Urinary bladder (tissue), 4 donors: ENCODE measurements around the gene CRNKL1. TPM values are rescaled to one million over a fixed set of nuclear protein-coding genes. Genes with fewer than 3 reads are reported as not detected.
"Not testable (repeated sequence)": the region's sequence is repeated elsewhere in the genome, so short reads cannot be mapped to it uniquely, and the experiment has no call there.

ENCODE experiments used
- DNase-seq: peaks from one replicate; pipeline ENCODE4 v3.0.0-alpha.2; 2015; ENCODE audit errors: extremely low spot score
- H3K27ac ChIP-seq: one replicate; pipeline ENCODE4 v1.5.1; 2013; ENCODE audit warnings: low read depth, mild to moderate bottlenecking, moderate library complexity
- H3K36me3 ChIP-seq: one replicate; pipeline ENCODE4 v1.6.1; 2013; ENCODE audit warnings: mild to moderate bottlenecking, moderate library complexity; ENCODE audit not compliant: insufficient read depth
- H3K4me1 ChIP-seq: one replicate; pipeline ENCODE4 v1.6.1; 2013; ENCODE audit warnings: mild to moderate bottlenecking, moderate library complexity; ENCODE audit not compliant: insufficient read depth
- H3K4me3 ChIP-seq: one replicate; pipeline ENCODE4 v1.5.1; 2013; ENCODE audit warnings: low read depth, low read length
- WGBS: extraction: QIAGEN DNeasy Blood & Tissue Kit; methylation state at CpG from one replicate; pipeline ENCODE4 v1.1.7; 2013; 5-methylcytosine and 5-hydroxymethylcytosine counted together
- polyA plus RNA-seq: library from polyadenylated mRNA; stranded (reverse); fragments of 200-250 nt; gene quantifications from one replicate; pipeline ENCODE4 v1.2.3, GENCODE V29; 2013
- total RNA-seq: library from RNA; depleted of rRNA; stranded (reverse); fragments of >200 nt; gene quantifications from one replicate; pipeline ENCODE4 v1.2.3, GENCODE V29; 2014
- donor health status: healthy with polysubstance abuse.
- donor health status: healthy.

CRNKL1 gene
- total and polyA plus RNA-seq, 2 donors, result 11.9 to 47.9 TPM

DNA sequence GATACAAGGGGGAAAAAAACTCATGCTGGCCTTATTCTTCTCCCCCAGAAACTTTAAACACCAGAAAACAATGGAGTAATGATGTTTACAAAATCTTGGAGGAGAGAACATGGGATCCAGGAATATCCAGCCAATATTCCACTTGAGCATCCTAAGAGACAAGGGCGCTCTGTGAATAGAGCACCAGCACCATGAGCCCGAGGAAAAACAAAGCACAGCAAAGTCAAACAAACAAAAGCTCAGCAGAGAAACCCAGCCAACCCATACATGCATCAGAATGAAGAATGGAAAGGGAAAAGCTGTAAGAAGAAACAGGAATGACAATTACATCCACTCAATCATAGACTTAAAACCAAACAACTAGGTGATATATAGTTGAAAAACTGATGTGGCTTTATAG lies 39.7 kb downstream of the CRNKL1 start:
- 74% methylated on average over 2 of the region's 2 CpGs for WGBS
- peaks cover 2% of the 10 kb centered on the region for H3K4me1 ChIP-seq
- H3K27ac ChIP-seq, result no peak overlapping the region
- no peaks in the 10 kb centered on the region for H3K36me3 ChIP-seq
- no peak for DNase-seq
- H3K4me3 ChIP-seq, result no peak overlapping the region

DNA sequence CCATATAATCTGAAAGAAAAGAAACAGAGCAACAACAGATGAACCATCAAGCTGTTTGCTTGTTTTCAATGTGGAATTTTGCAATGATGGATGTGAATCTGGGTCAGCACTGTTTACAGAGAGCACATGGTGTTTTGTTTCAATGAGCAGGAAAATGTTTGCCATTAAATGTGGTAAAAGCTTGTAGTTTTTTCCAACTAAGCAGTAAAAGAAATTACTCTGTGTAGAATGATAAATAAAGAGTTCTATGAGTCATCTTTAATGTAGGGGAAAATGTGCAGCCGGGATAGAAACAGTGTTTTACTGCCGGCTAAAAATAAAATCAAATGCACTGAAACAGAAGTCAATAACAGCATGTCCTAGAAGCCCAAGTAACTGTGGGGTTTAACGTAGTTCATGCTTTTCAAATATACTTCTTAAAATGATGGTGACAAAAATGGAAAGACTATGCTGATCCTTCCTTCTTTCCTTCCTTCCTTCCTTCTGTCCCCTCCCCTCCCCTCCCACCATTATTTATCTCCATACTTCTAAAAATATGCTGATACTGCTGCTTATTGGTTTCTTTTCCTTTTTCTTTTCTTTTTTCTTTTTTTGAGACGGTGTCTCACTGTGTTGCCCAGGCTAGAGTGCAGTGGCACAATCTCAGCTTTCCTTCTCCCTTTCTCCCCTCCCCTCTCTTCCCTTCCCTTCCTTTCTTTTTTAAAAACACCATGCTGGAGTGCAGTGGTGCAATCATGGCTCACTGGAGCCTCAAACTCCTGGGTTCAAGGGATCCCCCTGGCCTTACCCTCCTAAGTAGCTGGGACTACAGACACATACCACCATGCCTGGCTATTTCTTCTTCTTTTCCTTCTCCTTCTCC lies 41.4 kb downstream of the CRNKL1 start:
- no peak overlapping the region for H3K4me3 ChIP-seq
- H3K36me3 ChIP-seq, result no peaks in the 10 kb centered on the region
- DNase-seq, result peak; percentile 49
- peaks cover 2% of the 10 kb centered on the region for H3K4me1 ChIP-seq
- WGBS, result 13% methylated on average over 4 of the region's 4 CpGs
- peak overlapping the region; percentile 67 for H3K27ac ChIP-seq

DNA sequence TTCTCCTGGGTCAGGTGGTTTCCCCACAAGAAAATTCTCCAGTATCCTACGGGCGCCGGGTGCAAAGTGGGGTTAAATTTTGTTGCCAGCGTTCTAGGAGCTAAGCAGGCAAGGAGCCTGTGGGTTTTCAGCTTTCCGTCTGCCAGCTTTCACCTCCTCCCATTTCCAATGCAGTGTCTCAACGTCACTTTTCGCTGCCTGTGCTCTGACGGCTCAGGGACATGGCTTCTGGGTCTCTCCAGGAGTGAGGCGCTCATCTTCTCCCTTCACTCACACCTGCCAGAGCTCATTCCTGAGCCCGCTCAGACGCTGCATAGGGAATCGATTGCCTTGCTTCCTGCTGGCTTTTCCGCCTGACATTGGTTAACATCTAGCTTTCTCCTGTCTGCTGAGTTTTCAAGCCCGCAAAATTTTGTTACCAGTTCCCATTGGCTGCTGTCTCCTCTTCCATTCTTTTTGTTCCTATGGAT lies 42.4 kb downstream of the CRNKL1 start:
- Histone ChIP-seq H3K4me3 (no peak overlapping the region), H3K36me3 (no peaks in the 10 kb centered on the region), H3K27ac (no peak overlapping the region), H3K4me1 (peaks cover 2% of the 10 kb centered on the region)
- WGBS, result 58% methylated on average over 14 of the region's 14 CpGs
- no peak for DNase-seq

DNA sequence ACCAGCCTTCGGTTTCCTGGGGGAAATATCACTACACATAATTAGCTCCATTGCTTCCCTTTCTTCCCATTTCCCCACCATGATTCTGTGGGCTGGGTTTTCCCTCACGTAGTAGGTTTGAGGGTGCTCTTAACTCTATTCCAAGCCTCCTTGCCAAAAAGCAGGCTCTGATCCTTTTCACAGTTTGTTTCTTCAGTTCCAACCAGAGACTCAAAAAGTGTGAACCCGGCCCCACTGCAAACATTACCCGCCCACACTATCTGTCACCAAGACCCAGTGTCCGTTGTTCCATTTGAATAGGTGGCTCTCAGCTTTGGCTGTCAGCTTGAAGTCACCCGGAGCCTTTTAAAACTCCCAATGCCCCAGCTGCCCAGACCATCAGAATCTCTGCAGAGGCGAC lies 46.9 kb downstream of the CRNKL1 start:
- WGBS, result 80% methylated on average over 7 of the region's 7 CpGs
- Histone ChIP-seq H3K36me3 (no peaks in the 10 kb centered on the region), H3K4me1 (peaks cover 2% of the 10 kb centered on the region), H3K4me3 (no peak overlapping the region), H3K27ac (no peak overlapping the region)
- DNase-seq, result no peak

DNA sequence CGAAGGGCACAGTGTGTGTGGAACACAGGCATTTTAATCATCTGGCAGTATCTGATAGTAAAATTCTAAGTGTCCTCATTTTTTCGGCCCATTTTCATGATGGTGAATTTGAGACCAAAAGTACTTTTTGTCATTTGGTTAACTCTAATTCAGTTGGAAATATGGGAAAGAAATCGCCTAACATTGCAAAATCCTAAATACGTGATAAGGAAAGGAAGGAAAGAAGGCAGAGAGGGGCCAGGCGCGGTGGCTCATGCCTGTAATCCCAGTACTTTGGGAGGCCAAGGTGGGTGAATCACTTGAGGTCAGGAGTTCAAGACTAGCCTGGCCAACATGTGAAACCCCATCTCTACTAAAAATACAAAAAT lies 48.3 kb downstream of the CRNKL1 start:
- WGBS, result 74% methylated on average over 6 of the region's 6 CpGs
- H3K4me3 ChIP-seq, DNase-seq, H3K4me1 ChIP-seq, H3K27ac ChIP-seq, H3K36me3 ChIP-seq: not testable (repeated sequence)

DNA sequence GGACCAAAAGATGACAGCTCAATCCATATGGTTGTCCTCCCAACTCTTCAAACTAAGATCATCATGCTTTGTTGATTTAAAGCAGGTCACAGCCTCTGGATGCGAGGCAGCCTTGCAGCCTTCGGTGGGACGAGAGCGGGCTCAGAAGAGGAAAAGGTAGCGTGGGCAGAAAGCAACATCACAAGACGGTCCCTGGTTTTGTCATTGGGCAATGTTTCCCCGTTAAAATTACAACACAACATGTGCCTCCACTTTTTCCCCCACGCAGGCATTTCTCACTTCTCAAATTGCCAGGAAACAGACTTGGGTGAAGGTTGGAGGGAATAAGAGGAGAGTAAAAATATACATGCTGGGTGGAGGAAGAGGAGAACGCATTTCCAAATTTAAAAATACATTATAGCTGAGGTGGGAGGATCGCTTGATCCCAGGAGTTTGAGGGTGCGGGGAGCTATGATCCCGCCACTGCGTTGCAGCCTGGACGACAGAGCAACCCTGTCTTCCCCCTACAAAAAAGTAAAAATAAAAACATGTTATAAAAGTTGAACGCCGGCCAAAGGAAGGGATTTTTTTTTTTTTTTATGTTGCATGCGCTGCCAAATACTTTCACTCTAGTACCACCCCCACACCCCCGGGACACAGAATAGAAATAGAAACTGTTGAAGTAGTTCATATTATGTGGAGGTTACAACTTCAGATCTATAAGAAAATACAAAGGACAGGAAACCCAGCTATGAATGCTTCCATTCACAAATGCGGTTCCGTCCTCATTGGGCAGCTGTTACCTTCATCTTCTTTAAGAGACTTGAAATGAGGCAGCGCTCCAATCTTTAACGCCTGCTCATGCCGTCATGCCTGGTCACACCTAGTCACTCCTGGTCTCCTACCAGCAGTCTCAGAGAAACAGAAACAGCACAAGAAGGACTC lies 49.0 kb downstream of the CRNKL1 start:
- Histone ChIP-seq H3K36me3 (no peaks in the 10 kb centered on the region), H3K4me3 (no peak overlapping the region), H3K27ac (no peak overlapping the region), H3K4me1 (no peaks in the 10 kb centered on the region)
- DNase-seq, result peak; percentile 32
- 31% methylated on average over 23 of the region's 23 CpGs for WGBS

DNA sequence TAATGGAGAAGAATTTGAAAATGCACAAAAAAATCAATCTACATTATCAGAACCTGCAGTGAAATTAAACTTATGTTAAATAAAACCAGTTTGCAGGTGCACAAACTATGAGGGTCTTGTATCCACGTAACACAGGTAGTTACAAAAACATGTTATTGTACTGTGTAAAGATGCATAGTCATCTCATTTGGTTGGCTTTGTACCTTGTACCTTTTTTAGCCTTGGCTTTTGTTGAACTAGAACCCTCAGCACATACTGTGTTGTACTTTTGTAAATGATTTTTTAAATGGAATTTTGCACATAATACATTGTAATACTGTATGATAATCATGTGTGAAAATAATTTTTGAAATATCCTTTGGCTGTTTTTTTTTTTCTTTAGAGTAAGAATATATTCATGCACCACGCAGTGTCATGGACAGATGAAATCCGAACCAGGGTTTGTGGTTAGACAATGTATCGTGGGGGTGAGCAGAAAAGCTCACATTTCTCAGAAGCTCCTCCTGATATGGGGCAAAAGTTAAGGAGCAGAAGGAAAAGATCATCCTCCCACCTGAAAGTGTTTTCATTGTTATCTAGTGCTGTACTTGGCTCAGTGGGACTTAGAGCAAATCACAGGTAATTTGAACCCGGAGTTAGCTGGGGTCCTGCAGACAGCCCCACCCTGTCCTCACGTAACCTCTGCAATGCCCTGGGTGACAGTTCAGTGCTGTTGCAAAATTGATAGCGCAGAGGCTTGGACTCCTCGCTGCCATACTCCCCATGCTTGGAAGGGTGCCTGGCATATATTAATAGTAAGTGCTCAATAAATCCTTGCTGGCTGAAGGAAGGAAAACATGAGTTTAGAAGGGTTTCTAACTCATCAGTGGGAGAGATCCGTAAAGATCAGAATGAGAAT lies 49.9 kb downstream of the CRNKL1 start:
- H3K4me1 ChIP-seq, result no peaks in the 10 kb centered on the region
- WGBS, result 63% methylated on average over 9 of the region's 9 CpGs
- H3K27ac ChIP-seq, result no peak overlapping the region
- DNase-seq, result no peak
- H3K4me3 ChIP-seq, result no peak overlapping the region
- H3K36me3 ChIP-seq, result no peaks in the 10 kb centered on the region

DNA sequence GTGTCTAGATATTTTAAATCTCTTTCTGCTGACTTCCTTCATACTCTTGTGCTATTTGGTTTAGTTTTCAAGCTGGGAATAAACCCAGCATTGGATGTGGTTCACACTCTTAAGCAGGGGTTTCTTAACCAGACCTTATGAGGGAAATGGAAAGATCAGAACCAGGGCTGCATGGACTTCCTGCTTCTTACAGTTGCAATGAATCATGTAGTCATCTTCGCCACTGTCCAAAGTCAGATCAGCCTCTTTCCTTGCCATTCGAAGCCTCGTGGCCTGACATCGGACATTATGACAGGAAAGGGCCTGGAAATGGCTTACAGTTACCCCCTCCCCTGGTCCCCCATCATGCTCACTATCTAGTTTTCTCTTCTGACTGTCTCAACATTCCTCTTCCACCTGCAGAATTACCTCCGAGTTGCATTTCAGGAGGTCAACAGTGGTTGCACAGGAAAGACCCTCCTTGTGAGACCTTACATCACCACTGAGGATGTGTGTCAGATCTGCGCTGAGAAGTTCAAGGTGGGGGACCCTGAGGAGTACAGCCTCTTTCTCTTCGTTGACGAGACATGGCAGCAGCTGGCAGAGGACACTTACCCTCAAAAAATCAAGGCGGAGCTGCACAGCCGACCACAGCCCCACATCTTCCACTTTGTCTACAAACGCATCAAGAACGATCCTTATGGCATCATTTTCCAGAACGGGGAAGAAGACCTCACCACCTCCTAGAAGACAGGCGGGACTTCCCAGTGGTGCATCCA lies 51.9 kb downstream of the CRNKL1 start:
- Histone ChIP-seq H3K36me3 (peaks cover 3% of the 10 kb centered on the region), H3K4me3 (no peak overlapping the region), H3K27ac (no peak overlapping the region), H3K4me1 (no peaks in the 10 kb centered on the region)
- 85% methylated on average over 14 of the region's 14 CpGs for WGBS
- no peak for DNase-seq

DNA sequence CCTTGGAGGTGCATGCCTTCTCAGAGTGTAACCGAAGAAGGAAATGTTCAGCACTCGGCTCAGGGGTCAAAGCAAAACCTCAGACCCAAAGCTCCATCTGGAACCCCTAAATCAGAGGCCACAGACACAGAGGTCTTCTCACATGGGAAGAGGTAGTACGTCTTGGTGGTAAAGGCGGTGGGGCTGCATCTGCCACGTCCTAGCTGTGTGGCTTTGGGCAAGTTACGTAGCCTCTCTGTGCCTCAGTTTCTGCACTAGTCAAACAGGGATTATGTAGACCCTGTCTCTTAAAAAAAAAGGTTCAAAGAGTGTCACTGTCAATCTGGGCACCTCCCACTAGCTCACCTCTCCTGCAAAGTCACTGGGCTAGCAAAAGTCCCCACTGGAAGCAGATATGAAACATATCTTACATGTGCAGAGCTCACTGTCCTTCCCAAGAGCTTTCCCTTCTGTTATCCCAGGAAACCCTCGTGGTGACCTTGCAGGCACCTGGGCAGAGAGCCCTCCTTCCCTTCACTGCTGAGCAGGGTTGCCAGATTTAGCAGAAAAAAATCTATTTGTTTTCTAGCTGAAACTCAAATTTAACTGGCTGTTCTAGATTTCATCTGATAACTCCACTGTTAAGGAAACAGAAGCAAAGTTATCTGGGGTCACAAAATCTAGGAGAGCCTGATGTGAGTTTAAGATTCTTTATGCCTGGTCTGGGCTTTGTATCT lies 53.1 kb downstream of the CRNKL1 start:
- DNase-seq, result no peak
- no peak overlapping the region for H3K27ac ChIP-seq
- H3K4me3 ChIP-seq, result no peak overlapping the region
- no peaks in the 10 kb centered on the region for H3K4me1 ChIP-seq
- 86% methylated on average over 7 of the region's 7 CpGs for WGBS
- peaks cover 3% of the 10 kb centered on the region for H3K36me3 ChIP-seq

DNA sequence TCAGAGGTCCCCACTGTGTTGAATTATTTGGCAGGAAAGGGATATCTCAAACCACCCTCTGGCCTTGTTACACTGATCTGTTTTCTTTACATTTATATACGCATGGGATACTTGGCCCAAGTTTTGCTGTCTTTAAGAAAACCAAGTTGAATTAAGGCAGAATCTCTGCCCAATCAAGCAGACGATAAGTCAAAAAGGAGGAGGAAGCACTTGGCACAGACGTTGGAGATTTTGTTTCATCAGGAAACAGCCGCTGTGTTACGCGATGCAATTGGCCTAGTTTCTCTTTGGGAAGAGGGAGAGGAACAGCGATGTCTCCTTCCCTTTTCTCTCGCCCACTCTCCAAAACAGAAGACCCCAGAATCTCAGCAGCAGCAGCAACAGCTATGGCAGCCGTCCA lies 55.3 kb downstream of the CRNKL1 start:
- no peaks in the 10 kb centered on the region for H3K4me1 ChIP-seq

DNA sequence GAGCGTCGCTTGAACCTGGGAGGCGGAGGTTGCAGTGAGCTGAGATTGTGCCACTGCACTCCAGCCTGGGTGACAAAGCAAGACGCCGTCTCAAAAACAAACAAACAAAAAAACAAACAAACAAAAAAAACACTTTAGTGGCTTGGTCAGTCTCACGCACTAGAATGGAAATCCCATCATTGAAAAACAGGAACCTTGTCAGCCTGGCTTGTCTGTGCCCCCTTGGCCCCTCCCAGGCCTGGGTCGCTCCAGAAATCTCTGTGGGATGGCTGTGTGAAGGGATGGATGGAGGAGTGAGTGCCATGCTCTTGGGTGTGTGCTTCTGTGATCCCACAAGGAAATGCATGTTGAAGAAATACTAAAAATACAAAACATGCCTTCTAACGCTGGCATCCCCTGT lies 56.0 kb downstream of the CRNKL1 start:
- no peak overlapping the region for H3K27ac ChIP-seq
- DNase-seq, result no peak
- no peak overlapping the region for H3K4me3 ChIP-seq
- H3K4me1 ChIP-seq, result no peaks in the 10 kb centered on the region
- peaks cover 3% of the 10 kb centered on the region for H3K36me3 ChIP-seq
- WGBS, result 89% methylated on average over 8 of the region's 8 CpGs

More for the DNA sequence above, 55.3 kb downstream of the CRNKL1 start:
- H3K4me3 ChIP-seq, result no peak overlapping the region
- H3K36me3 ChIP-seq, result peaks cover 3% of the 10 kb centered on the region
- 43% methylated on average over 9 of the region's 9 CpGs for WGBS
- no peak overlapping the region for H3K27ac ChIP-seq
- peak; percentile 28 for DNase-seq

DNA sequence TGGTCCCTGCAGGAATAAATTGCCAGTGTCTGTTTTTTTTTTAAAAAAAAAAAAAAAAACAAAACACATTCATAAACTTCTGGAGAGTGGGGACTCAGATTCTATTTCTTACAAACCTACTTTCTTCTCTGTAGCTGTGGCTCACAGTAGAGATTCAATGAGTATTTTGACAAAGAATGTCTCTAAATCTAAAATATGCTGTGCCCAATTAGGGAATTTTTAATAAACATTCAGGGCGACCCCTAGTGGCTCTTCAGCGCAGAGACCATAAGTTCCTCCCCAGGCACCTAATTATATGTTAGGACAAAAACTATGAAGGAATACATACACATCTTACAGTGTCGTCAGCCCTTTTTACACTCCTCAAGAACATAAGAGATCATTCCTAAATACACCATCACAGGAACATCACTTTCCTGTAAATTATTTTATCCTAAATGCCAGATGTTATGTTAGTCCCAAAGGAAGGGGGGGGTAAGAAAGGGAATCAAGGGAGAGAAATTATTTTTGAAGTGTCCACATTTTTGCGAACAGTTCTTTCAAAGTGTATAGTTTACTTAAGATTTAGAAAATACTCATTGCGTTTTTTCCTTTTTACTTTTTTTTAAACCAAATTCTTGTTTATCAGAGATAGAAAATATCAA lies 56.9 kb downstream of the CRNKL1 start:
- peaks cover 3% of the 10 kb centered on the region for H3K36me3 ChIP-seq
- H3K4me1 ChIP-seq, result no peaks in the 10 kb centered on the region
- no peak overlapping the region for H3K27ac ChIP-seq
- WGBS, result 34% methylated on average over 5 of the region's 5 CpGs
- no peak for DNase-seq
- H3K4me3 ChIP-seq, result no peak overlapping the region
